Adrenal gland (tissue), 5 donors: ENCODE results near the gene ETFA.

Experiments
- POLR2A ChIP-seq, 2 donors: fragments of 450-650 bp; IDR thresholded peaks; one replicate each; pipeline ENCODE4 v1.6.1; 2017; ENCODE audit warnings: antibody characterized with exemption in 2 of 2, mild to moderate bottlenecking in 2 of 2, moderate library complexity in 1 of 2
- TF ChIP-seq, protein P1 (sequence below), 6 experiments: fragments of 450-650 bp in 4 of 6; fragments of 200-600 bp in 2 of 6; sonication (generic) in 1 of 6; IDR thresholded peaks; 1 replicate in 5 of 6; 2 replicates in 1 of 6; pipeline versions ENCODE4 v1.5.1 to v1.8.0; 2016 to 2021; ENCODE audit warnings: antibody characterized with exemption in 6 of 6, mild to moderate bottlenecking in 2 of 6, moderate library complexity in 1 of 6
- donor health status: DM: no; HTN: no; CAD: no.

DNA sequence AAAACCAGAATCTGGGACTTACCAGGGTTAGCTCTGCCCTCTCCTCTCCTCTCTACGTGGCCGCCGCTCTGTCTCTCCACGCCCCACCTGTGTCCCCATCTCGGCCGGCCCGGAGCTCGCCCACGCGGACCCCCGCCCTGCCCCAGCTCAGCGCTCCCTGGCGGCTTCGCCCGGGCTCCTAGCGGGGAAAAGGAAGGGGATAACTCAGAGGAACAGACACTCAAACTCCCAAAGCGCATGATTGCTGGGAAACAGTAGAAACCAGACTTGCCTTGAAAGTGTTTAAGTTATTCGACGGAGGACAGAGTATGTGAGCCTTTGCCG lies 30.8 kb upstream of the ETFA start:
- TF ChIP-seq, protein P1, sequence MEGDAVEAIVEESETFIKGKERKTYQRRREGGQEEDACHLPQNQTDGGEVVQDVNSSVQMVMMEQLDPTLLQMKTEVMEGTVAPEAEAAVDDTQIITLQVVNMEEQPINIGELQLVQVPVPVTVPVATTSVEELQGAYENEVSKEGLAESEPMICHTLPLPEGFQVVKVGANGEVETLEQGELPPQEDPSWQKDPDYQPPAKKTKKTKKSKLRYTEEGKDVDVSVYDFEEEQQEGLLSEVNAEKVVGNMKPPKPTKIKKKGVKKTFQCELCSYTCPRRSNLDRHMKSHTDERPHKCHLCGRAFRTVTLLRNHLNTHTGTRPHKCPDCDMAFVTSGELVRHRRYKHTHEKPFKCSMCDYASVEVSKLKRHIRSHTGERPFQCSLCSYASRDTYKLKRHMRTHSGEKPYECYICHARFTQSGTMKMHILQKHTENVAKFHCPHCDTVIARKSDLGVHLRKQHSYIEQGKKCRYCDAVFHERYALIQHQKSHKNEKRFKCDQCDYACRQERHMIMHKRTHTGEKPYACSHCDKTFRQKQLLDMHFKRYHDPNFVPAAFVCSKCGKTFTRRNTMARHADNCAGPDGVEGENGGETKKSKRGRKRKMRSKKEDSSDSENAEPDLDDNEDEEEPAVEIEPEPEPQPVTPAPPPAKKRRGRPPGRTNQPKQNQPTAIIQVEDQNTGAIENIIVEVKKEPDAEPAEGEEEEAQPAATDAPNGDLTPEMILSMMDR (IDR thresholded peaks at IDR 0.05) = no peak
- no peak for TF ChIP-seq POLR2A (IDR thresholded peaks at IDR 0.05)
